ENCODE results near the gene TRIO. TPM values are rescaled to one million over a fixed set of nuclear protein-coding genes. Genes with fewer than 3 reads are reported as not detected.

The TRIO gene
- polyA plus RNA-seq, 4 donors = 103 to 182 (median 111) TPM

DNA sequence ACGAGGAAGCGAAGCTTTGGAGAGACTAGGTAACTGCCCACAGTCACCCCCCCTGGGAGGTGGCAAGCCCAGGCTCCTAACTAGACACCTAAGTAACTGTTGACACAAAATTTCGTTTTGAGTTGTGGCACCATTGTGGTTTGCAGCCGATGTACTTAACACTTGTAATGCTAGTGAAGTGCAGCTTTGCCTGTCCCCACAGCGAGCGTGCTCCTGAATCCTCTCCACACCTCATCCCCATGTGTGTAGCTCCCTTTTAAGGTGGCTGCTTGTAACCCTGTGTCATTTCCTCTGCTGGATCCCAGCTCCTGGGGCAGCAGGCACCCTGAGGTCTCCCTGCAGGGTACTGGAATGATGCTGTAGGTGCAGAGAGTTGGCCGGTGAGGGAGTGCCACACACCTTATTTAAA lies 114.9 kb downstream of the TRIO start:
- DNase-seq (ENCODE audit: low read depth in 4 of 4, low spot score in 3 of 4) = no peak

DNA sequence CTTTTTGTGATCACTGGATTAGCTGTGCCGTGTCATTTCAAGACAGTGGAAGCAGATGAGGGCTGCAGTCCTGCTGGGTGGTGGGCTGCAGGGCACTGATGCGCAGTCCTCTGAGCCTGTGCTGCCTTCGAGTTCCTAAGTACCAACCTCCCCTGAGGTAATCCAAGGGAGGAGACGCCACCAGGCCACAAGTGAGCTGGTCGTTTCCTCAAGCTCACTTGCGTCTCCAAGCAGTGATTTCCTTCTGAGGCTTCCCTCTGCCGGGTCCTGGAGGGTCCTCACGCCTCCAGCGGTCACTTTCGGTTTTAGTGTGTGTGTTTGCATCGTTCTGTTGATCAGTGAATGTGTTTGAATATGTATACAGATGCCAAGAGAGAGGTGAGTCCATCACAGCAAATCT lies 115.7 kb downstream of the TRIO start:
- DNase-seq (ENCODE audit: low read depth in 4 of 4, low spot score in 3 of 4) = no peak

DNA sequence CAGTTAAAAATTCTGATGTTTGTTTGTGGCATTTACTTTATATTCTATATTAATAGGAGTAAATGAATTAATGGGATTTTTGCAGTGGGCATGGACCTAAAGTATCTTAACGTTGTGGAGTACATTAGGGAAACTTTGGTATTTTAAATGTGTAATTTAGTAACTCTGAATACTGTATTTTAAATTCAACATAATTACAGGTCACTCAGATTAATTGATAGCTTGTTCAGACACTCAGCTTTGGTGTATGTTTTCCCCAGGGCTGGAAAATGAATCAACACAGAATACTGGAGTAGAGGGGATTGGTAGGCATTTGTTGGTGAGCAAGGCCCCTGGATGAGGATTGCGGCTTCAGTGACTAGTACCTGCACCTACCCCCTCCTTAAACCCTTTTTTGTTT lies 117.5 kb downstream of the TRIO start:
- no peak for DNase-seq (ENCODE audit: low read depth in 4 of 4, low spot score in 3 of 4)

DNA sequence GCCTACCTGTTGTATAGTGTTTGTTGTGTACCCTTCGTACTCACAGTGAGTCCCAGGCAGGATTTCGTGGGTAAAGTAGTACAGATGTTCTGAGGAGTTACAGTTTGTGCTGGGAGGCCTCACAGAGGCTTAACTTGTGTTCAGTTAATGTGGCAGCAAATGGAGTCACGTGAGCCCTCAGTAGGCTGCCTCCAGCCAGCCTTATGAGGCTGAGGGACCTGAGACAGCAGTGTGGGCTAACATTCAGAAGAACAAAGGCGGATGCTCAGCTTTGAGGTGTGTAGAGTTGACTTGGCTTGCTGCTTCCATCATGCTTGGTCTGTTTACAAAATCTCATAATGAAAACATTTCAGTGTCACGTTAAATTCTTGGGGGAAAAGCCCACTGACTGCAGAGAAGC lies 118.1 kb downstream of the TRIO start:
- no peak for DNase-seq (ENCODE audit: low read depth in 4 of 4, low spot score in 3 of 4)

DNA sequence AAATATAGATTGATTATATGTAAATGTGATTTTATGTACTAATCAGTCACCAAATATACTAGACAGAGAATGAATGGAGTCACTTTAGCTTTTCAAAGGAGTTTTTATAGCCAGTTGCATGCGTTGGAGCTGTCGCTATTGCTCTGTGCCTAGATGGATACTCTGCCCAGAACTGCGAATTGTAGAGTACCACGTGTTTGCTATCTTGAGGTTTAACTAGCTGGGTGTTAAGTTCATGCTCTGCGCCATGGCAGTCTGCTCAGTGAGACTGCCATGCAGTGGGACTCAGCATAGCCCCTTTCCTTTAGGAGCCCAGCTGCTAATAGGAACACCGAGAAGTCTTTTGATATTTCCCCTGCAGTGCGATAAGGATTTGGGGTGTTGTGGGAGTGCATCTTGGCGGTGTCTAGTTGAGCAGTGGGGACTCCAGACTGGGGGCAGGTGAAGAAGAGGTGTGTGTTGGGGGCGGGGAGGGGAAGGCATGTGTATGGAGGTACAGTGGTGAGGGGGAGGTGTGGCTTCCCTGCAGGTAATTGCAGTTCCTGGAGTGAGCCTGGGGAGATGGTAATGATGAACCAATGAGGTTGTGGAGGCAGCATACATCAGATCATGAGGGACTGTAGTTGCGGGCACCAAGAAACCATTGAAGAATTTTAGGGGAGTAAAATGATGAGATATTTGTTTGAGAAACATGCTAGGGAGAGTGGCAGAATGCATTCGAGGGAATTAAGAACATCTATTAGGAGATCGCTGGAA lies 118.9 kb downstream of the TRIO start:
- no peak for DNase-seq (ENCODE audit: low read depth in 4 of 4, low spot score in 3 of 4)

DNA sequence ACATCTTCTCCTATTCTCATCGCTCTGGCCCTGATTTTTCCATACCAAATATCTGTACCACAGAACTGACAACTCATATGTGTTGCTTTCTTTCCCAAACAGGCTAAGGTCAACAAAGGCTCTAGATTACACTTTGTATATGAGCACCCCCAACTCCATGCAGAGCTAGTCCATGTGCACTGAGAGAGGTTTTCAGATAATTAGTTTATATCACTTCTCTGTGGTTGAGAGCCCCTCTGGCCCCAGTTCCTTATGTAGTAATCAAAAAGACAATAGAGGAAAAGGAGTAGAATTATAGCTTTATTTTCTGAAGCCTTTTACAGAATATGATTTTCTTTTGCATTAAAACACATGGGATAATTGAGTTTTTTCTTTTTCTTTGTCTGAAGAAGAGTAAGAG lies 120.0 kb downstream of the TRIO start:
- DNase-seq (ENCODE audit: low read depth in 4 of 4, low spot score in 3 of 4) = no peak

DNA sequence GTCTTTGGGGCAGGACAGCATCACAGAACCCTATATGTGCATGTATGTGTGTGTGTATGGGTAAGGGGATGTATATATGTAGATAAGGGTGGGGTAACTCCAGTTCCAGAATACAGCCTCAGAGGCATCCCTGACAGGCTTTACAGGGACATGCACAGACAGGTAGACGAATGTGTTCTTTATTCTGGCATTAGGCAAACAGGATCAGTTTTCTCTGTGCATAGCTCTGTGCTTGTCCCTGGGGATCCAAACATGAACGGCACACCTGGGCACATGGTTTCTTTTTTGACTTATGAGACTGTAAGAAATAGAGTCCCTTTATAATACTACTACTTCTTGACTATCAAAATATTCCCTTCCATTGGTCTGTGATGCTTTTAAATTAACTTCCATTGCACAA lies 120.6 kb downstream of the TRIO start:
- no peak for DNase-seq (ENCODE audit: low read depth in 4 of 4, low spot score in 3 of 4)

DNA sequence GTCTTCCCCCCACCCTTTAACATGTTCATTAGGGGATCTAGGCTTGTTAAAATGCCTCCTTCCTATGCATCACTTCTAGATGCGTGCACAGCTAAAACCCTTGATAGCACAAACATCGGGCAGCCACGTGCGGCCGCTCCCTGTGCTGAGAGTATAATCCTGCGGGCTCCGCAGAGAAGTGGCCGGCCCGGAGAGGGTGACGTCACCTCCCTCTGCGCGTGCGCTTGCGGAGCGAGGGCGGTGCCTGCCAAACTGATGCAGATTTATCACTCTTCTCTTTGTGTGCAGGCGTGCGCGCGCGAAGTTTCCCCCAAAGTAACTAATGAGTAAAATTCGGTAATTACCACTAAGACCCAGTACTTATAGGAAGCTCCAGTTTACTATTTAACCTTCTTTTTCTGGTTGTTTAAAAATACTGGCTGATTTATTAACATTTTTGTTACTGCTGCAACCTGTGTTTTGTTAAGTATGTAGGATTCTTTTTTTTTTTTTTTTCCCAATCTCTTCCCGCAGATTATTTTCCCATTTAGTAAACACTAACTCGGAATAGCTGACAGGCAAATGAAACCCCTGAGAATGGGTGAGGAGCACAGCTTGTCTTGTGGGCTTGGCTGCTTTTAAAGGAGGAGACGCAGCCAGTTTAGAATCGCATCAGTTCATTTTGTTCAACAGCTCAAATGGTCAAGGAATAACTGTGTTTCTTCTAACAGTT lies 121.6 kb downstream of the TRIO start:
- peak; percentile 70 to 85 (median 77) for DNase-seq (ENCODE audit: low read depth in 4 of 4, low spot score in 3 of 4)

DNA sequence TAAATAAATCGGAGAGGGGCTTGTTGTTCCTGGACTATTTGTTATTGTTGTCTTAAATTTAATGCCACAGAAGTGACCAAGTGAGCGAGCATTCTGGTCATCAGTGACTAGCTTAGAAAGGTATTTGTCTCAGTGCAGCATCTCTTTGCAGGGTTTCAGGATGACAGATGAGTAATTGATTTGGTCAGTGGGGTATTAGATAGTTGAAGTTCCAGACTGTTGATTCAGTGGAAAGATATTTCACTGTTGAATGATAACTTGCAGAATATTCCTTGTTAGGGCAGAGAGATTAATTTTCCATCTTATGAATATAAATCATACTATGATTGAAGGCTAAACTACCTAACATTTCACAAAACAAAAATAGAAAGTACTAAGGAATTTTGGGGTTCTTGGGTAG lies 122.4 kb downstream of the TRIO start:
- no peak for DNase-seq (ENCODE audit: low read depth in 4 of 4, low spot score in 3 of 4)

DNA sequence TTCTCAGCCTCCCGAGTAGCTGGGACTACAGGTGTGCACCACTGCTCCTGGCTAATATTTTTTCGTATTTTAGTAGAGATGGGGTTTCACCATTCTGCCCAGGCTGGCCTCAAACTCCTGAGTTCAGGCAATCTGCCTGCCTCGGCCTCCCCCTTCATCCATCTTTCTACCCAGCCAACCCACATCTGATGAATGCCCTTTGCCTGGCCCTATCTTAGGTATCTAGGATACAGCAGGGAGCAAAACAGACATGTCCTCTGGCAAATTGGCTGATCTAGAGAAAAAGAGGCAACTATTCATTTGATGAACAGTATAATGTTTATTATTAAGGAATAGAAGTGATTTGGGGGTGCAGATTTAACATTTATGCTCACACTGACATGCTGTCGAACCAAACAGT lies 123.0 kb downstream of the TRIO start:
- DNase-seq (ENCODE audit: low read depth in 4 of 4, low spot score in 3 of 4) = no peak

DNA sequence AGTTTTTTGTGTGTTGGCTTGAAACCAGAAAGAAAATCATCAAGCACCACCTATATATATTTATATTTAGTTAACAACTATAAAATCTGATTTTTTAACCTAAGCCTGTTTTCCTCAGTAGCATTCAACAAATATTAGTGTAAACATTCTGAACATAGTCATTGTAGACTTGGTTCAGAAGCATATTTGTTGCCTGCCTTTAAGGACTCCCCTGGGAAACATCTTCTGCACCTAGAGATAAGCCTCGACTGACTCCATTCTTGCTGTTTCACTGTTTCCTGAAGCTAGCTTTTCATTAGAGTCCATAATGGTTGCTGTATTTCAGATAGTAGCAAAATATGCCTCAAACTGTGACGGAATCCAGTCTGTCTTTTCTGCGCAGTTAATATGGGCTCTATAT lies 123.5 kb downstream of the TRIO start:
- DNase-seq (ENCODE audit: low read depth in 4 of 4, low spot score in 3 of 4) = no peak

DNA sequence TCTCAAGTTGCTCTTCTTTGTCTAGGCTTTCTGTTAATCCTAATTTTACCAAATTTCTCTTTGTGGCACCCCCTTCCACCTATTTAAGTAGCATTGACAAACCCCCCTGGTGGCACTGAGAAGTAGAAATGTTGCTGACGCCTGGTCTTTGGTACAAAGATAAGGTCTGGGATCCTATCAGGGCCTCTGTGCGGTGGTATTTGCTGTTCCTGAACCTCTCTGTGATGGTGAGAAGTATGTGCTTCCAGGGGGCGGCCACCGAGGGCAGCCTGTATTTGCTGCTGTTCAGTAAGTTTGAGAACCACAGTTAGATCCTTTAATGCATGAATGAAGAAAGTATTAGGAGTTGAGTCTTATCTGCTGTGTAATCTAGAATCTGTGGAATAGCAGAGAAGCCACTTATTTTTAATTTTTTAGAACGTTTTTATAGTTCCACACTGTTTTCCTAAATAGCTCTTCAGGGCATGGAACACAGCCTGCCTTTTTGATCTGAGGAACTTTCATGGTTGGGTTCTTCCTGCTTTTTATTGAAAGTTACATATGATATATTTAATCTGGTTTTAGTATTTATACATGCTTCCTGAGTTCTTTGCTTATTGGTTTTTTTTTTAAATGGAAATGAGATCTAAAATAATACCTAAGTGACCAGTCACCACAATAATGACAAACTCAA lies 124.2 kb downstream of the TRIO start:
- DNase-seq (ENCODE audit: low read depth in 4 of 4, low spot score in 3 of 4) = no peak

DNA sequence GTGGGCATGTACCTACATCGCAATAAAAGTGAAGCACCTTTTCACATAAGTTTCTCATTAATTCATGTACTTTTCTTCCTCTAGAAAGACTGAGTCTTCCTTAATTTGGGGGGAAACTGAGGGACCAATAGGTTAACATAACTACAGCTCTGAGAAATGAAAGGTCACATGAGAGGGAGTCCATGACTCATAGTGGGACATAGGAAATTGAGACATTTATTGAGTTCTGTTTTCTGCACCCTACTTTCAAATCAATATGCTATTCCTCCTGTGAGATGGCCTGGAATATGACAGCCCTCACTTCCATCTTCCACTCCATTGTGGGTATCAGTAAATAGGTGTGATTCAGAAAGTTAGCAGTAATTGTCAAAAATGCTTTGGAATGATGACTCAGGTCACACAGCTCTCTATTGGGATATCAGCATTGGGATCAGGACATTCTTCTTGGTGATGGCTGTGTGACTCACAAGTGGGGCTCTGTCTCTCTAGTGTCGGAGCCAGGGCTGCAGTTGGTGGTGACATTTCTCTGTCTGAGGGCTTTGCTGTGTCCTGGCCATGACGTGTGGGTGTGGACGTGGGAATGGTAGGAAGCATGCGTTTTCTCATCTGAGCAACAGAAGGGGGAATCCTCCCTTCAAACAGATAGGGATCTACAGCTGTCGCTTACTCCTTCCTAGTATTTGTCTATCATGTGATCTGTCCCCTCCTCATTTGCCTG lies 125.0 kb downstream of the TRIO start:
- no peak for DNase-seq (ENCODE audit: low read depth in 4 of 4, low spot score in 3 of 4)

DNA sequence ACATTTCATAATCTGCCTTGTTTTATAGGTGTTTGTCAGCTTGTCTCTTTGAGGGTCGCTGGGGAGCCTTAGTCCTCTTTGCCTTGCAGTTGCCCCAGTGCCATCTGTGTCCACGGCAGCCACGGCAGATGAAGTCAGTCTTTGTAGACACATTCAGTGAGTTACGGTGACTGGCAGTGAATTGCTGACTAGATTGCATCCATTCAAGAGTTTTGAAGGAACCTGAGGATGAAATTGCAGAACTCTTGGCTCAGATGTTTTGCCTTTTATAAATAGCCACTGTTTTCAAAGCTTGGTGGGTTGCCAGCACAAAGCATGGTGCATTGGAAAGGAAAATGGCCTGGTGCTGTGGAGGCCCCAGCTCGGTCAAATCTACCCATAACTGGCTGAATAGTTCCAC lies 125.6 kb downstream of the TRIO start:
- no peak for DNase-seq (ENCODE audit: low read depth in 4 of 4, low spot score in 3 of 4)

DNA sequence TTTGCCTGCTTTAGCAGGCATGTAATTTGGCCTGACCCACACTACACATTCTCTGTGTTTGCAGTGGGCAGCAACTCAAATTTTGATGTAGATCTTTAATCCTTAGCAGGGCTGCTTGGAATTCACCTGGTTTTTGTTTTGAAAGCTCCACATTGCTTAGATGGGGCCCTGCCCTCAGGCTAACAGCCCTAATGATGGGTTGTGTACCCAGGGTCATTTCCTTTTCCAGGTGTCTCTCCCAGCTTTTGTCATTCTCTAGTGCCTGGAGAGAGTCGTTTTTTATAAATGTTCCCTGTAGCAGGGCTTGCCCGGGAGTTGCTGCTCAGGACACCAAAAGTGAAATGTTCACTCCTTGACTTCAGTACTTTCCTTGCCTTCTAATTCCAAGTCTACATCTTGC lies 126.3 kb downstream of the TRIO start:
- DNase-seq (ENCODE audit: low read depth in 4 of 4, low spot score in 3 of 4) = no peak

DNA sequence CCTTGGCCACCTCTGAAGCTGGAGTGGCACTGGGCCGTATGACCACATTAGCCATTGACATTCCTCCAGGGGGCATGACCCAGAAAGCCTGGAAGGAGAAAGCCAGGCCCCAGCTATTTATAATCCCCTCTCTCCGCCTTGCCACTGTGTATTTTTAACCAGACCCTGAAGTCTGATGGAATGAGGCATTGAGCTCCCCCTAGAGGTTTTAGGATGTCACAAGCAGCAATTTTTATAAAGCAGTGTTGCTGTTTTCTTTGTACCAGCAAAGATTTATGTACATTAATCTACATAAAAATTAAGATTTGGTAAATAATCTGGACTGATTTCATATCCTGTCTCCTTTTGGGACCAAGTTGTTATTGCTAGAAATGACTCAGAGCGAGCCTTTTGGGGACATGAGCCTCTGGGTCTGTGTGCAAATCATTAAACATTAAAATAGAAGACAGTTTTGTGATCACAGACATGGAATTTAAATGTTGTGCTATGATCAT lies 127.1 kb downstream of the TRIO start:
- DNase-seq (ENCODE audit: low read depth in 4 of 4, low spot score in 3 of 4) = peak in 2 of 4 donors; percentile 46 to 48

DNA sequence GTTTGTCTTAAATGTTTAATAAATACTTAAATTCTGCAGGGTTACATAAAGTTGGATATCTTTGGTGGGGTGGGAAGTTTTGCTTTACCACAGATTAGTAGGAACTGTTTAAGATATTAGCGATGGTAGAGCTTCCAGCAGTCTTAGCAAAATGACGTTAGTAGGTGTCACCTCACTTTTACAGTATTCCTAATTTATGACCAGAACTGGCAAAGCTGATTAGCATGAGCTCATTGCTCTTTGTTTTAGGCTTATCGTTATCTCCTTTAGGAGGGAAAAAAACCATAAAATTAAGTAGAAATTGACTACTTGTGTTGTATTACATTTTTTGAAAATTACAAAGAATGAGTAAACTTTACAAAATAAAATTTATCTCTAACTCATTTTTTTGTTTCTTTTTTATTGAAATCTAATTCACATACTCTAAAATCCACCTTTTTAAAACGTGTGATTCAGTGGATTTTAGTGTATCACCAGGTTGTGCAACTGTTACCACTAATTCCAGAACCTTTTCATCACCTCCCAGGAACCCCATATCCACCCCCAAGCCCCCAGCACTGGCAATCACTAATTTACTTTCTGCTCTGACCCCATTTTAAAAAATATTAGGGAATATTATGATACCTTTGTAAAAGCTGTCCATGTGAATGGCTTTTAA lies 129.5 kb downstream of the TRIO start:
- DNase-seq (ENCODE audit: low read depth in 4 of 4, low spot score in 3 of 4) = no peak

DNA sequence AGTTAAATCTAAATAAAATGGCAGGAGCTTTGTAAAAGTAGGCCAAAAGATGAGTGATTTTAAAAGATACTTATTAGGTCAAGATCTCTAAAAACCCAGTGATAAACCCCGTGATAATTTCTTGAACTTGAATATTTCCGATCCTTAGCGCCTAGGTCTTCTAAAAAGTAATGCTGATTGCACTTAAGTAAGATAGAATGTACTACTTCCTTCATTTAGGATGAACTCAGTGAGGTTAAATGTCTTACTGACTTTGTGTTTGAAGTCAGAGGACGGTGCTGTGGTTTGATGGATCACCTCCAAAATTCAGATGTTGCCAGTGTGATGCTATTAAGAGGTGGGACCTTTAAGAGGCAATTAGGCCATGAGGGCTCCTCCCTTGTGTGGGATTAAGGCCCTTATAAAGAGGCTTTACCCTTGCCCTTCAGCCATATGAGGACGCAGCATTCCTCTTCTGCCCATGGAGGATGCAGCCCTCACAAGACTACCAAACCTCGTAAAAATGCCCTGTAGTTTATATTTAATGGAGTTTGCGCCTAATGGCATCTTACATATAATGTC lies 130.1 kb downstream of the TRIO start:
- DNase-seq (ENCODE audit: low read depth in 4 of 4, low spot score in 3 of 4) = no peak

DNA sequence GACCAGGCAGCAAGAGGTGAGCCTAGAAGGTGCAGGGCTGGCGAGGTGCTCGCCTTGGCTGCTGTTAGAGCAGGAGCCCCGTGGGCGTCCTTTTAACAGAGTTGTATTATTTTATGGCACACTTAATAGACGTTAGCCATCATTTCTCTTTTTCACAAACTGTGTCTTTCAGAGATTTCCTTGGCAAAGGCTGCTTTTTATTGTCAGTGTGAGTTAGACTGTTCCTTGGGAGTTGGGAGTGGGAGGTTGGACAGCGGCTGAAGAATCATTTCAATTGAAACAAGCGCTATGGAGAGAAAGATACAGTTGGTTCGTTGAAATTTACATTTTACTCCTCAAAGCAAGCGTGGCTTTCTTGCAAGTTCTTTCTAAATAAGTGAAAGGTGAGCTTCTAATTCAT lies 133.2 kb downstream of the TRIO start:
- DNase-seq (ENCODE audit: low read depth in 4 of 4, low spot score in 3 of 4) = no peak

All from left renal pelvis (tissue), 4 donors.